HG03045 (cell line): ENCODE measurements around the gene CD68.

Source experiments
- ATAC-seq: cut with Tn5 transposase; IDR thresholded peaks from one replicate; pipeline ENCODE4 v1.9.1; 2021; ENCODE audit warnings: mild to moderate bottlenecking, moderate library complexity; ENCODE audit not compliant: unreplicated experiment

Gene CD68

GRCh38 chr17:7559320-7560171 is 19.9 kb upstream of the CD68 start:
- ATAC-seq: no peak

- no peak for ATAC-seq
Observed at GRCh38 chr17:7560172-7561027, 19.0 kb upstream of the CD68 start.

DNA sequence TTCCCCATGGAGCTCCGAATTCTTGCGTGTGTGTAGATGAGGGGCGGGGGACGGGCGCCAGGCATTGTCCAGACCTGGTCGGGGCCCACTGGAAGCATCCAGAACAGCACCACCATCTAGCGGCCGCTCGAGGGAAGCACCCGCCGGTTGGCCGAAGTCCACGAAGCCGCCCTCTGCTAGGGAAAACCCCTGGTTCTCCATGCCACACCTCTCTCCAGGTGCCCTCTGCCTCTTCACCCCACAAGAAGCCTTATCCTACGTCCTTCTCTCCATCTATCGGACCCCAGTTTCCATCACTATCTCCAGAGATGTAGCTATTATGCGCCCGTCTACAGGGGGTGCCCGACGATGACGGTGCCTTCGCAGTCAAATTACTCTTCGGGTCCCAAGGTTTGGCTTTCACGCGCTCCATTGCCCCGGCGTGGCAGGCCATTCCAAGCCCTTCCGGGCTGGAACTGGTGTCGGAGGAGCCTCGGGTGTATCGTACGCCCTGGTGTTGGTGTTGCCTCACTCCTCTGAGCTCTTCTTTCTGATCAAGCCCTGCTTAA is 18.3 kb upstream of the CD68 start:
- ATAC-seq: peak; percentile 48

- ATAC-seq: peak; percentile 63
Observed at GRCh38 chr17:7561589-7562207, 17.7 kb upstream of the CD68 start, which contains the start of gene SENP3. Gene SENP3, plus strand, starts transcription at chr17:7561919. Its CDS starts 1,158 bp downstream, at chr17:7563077.

GRCh38 chr17:7562208-7562605 is 17.2 kb upstream of the CD68 start:
- ATAC-seq: peak; percentile 6

- no peak for ATAC-seq
Observed at GRCh38 chr17:7563115-7563869, 16.1 kb upstream of the CD68 start.

- no peak for ATAC-seq
Observed at GRCh38 chr17:7569571-7569970, 9.9 kb upstream of the CD68 start.

DNA sequence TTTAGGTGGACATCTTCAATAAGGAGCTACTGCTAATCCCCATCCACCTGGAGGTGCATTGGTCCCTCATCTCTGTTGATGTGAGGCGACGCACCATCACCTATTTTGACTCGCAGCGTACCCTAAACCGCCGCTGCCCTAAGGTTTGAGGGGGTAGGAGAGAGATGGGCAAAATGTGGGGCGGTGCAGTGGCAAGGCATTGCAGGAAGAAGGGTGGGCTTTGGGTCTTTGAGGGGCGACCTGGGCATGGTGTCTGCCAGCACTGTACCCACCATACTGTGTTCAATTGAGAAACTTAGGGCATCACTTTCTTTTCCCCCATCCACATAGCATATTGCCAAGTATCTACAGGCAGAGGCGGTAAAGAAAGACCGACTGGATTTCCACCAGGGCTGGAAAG is 9.1 kb upstream of the CD68 start:
- no peak for ATAC-seq

DNA sequence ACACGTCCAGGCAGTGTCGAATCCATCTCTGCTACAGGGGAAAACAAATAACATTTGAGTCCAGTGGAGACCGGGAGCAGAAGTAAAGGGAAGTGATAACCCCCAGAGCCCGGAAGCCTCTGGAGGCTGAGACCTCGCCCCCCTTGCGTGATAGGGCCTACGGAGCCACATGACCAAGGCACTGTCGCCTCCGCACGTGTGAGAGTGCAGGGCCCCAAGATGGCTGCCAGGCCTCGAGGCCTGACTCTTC is 7.2 kb upstream of the CD68 start:
- no peak for ATAC-seq

- ATAC-seq: peak; percentile 87
Observed at GRCh38 chr17:7572588-7573323, 6.7 kb upstream of the CD68 start.

- peak; percentile 20 for ATAC-seq
Observed at GRCh38 chr17:7573324-7574080, 5.9 kb upstream of the CD68 start.

DNA sequence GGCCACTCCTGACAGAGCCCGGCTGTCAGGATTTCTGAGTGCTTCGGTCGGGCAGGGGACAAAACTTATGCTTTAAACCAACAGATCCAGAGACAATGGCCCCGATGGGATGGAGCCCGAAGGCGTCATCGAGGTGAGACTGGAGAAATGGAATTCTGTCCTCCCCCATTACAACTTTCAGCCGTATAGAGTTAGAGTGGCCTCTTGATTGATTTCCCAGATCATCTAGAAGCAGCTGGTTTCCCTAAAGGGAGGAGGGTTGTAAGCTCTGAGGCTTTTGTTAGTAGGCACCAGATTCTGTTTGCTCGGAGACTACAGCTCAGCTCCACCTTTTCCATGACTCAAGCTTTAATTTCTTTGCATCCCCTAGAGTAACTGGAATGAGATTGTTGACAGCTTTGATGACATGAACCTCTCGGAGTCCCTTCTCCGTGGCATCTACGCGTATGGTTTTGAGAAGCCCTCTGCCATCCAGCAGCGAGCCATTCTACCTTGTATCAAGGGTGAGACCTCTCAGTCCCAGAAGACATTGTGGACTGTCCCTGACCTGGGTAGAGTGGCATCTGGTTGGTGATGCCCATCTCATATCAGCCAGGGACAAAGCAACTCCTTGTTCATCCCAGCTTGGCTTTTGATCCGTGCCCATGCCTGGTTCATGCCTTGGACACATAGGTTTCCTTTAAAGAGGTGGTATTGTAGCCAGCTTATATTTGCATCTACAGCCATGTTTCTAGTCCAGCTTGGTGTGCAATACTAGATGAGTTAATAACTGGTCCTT is 5.1 kb upstream of the CD68 start:
- no peak for ATAC-seq

GRCh38 chr17:7575481-7575883 is 4.0 kb upstream of the CD68 start:
- ATAC-seq: no peak

GRCh38 chr17:7575959-7576358 is 3.5 kb upstream of the CD68 start:
- no peak for ATAC-seq

DNA sequence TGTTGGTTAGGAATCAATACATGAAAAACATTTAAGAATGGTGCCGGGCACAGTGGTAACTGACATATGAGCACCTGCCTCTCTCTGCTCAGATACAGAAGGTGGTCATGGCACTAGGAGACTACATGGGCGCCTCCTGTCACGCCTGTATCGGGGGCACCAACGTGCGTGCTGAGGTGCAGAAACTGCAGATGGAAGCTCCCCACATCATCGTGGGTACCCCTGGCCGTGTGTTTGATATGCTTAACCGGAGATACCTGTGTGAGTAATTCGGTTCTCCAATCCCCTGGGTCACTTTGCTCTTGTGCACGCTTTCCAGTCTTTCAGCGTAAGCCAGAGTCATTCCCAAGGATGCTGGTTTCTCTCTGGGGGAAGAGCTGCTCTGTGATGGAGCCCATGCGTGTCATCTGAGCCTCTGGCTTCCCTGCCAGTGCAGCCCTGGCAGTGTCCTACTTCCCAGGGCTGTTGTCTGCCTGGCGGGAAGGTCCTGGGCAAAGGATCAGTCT is 3.0 kb upstream of the CD68 start:
- no peak for ATAC-seq

DNA sequence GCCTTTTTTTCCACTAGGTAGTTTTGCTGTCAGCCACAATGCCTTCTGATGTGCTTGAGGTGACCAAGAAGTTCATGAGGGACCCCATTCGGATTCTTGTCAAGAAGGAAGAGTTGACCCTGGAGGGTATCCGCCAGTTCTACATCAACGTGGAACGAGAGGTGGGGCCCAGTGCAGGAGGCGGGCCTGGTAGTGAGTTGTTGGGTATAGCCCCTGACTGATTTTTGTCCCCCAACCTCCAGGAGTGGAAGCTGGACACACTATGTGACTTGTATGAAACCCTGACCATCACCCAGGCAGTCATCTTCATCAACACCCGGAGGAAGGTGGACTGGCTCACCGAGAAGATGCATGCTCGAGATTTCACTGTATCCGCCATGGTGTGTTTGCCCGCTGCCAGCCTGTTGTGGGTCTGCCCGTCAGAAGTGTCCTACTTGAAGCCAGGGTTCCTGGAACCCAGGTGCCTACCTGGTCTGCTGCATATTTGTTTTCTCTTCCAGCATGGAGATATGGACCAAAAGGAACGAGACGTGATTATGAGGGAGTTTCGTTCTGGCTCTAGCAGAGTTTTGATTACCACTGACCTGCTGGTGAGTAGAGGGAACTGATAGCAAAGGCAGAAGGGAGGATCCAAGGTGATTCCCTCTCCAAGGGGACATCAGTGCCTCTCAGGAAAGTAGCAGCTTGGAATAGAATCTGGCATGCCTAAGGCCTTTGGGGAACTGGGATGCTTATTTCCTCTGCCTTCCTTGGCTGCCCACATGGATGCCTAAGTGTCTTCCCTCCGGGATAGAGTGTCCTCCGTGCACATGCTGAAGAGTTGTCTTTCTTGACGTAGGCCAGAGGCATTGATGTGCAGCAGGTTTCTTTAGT is 1.9 kb upstream of the CD68 start:
- no peak for ATAC-seq

GRCh38 chr17:7579834-7580603 is 581 bp downstream of the CD68 start:
- ATAC-seq: no peak
